Superior temporal gyrus (tissue), 1 donor: ENCODE measurements around the gene SOBP.

Experiments used
- DNase-seq: peaks from one replicate; pipeline ENCODE4 v3.0.0-alpha.2; 2016; ENCODE audit errors: extremely low spot score

SOBP gene

GRCh38 chr6:107587451-107587850 is 97.5 kb downstream of the SOBP start:
- DNase-seq: no peak

- no peak for DNase-seq
These were observed 99.3 kb downstream of the SOBP start for GRCh38 chr6:107589199-107589598.

GRCh38 chr6:107589934-107590333 is 100.0 kb downstream of the SOBP start:
- no peak for DNase-seq

DNA sequence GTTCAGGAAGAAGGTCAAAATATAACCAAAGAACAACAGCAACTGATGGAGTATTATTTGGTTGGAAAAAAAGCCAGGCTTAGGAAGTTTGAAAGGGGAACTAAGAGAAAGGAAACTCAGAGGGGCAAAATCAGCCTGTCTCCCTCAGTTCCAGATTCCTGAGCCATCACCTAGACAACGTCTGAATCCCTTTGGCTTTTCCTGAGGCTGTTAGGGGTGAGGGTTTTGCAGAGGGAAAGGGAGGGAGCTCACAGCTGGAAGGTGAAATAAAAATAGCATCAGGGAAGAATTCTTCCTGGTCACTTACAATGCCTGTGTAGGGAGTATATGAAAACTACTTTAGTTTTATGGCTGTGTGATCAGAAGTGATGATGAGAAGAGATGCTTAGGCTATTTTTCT is 100.5 kb downstream of the SOBP start:
- no peak for DNase-seq

GRCh38 chr6:107591346-107591745 is 101.4 kb downstream of the SOBP start:
- no peak for DNase-seq

DNA sequence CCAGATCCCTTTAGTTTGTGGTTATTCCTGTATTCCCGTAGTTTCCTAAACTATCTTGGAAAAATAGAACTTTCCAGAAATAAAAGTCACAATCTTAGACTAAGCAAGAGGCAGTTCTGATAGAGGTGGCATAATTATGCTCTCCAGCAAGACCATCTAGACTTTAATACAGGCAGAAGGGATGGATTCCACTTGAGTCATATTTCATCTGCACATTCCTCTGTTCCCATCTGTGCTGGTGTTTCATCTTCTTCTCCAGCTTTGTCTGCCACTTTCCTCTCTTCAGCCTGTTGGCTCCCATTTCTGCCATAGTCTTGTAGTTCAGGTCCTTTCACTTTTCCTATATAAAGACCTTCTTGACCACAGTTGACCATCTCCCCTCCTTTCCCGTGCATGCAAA is 102.9 kb downstream of the SOBP start:
- no peak for DNase-seq

DNA sequence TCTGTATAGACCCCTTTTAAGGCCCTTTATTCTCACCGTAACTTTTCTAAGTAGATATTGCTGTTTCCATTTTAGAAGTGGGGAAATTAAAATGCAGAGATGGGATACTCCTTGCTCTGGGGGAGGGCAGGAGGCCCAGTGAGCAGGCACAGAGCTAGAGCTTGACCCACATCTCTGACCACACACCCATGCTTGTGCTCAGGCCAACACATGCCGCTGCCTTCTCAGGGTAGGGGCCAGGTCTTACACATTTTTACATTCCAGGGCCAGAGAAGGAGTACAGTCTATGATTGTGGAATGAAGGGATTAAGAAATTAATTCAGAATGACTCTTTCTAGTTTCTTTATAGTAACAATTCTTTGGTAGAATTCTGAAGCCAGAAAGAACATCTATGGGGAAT is 104.8 kb downstream of the SOBP start:
- DNase-seq: no peak

DNA sequence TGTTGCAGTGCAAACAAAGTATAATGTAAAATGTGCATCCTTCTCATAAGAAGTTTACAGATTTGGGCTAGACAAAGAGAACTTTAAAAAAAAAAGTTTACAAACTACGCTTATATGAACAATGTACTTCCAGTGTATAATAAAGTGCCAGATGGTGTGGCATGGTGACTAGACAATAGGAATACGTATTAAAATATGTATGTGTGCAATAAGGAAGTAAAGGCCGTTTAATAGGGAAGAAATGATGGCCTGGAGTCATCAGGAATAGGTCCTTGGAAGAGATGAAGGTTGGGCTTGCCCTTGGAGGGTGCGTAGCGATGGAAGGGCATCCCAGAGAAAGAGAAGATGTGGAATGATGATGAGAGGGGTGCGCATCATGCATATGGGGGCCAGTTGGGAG is 108.2 kb downstream of the SOBP start:
- DNase-seq: no peak

DNA sequence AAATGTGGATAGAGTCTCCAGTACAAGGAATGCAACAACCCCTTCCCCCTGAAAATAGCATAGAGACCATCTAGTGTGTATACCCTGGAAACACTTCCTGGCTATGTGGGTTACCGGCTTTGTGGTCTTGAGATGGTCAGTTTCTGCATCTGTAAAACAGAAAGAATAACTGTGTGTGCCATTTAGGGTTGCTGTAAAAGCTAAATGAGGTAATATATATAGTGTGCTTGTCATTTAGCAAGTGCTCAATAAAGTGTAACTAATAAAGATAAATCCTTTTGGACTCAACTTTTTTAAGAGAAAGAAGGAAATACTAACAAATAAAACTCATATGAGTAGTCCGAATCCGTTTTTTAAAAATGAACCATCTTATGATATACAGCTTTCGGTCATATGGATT is 109.1 kb downstream of the SOBP start:
- DNase-seq: no peak

- no peak for DNase-seq
These were observed 110.2 kb downstream of the SOBP start for GRCh38 chr6:107600121-107600520.

DNA sequence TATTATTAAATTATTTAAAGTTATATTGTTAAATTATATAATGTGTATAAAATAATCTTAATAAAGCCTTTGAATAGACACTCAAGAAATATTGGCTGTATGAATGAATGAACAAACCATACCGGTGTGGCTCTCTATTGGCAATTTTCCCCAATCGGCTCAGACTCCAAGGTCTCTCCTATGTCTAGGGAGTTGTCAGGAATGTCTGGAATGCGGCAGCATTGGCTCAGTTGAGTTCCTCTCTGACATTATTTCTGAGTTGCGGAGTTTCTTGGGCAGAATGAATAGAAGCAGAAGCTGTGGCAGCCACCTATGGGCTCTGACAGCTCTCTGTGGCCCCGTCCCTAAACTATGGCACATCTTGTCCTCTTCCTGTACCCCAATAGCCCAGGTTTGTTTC is 111.0 kb downstream of the SOBP start:
- DNase-seq: no peak

DNA sequence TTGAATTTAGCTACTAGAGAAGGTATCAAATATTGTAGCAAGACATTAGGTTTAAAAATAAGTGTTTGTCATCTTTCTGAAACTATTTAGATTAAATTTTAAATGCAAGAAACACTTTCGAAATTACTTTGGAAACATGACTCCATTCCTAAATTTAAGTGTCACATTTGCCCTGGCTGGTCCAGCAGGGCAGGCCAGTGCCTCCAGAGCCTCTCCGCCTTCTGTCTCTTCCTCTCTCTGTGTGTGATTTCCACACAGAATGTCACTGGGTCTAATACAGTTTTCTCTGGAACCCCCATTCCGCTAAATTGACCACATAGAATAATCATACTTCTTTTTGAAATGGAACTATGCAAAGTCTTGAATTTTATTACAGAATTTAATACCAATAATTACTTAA is 111.5 kb downstream of the SOBP start:
- DNase-seq: no peak

GRCh38 chr6:107602321-107603005 is 112.5 kb downstream of the SOBP start:
- DNase-seq: peak; percentile 41

DNA sequence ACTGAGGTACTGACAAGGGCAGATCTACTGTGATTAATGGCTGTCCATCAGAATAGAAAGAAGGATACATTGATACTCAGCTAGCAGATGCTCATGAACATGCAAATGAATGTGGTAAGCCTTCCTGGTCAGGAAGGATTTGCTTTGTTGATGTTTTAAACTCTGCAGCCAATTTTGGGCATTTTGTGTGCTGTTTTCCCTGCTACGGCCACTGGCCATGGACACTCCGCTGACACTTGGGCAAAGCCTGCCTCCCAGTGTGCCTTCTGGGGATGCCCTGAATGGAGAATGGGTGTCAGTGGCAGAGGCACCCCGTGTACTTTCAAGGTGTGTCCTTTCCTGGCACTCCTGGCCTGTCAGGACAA is 113.1 kb downstream of the SOBP start:
- peak; percentile 71 for DNase-seq

GRCh38 chr6:107604549-107604948 is 114.6 kb downstream of the SOBP start:
- DNase-seq: no peak

DNA sequence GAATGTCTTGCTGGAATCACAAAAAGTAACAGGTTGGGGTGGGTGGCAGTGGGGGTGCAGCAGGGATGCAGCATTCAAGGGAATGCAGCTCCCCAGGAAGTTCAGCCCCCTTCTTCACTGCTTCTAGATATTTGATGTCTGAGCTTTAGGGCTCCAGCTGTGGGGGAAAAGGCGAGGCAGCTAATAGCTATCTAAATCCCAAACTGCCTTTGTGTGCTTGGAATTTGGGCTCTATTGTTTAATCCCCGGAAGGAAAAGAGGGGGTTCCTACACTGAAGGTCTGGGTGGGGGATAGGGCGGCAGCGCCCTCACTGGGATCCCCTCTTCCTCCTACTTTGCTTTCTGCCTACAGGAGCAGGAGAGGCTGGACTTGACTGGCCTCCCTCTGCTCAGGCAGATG is 116.5 kb downstream of the SOBP start:
- DNase-seq: no peak

- DNase-seq: no peak
These were observed 117.2 kb downstream of the SOBP start for GRCh38 chr6:107607116-107607515.

DNA sequence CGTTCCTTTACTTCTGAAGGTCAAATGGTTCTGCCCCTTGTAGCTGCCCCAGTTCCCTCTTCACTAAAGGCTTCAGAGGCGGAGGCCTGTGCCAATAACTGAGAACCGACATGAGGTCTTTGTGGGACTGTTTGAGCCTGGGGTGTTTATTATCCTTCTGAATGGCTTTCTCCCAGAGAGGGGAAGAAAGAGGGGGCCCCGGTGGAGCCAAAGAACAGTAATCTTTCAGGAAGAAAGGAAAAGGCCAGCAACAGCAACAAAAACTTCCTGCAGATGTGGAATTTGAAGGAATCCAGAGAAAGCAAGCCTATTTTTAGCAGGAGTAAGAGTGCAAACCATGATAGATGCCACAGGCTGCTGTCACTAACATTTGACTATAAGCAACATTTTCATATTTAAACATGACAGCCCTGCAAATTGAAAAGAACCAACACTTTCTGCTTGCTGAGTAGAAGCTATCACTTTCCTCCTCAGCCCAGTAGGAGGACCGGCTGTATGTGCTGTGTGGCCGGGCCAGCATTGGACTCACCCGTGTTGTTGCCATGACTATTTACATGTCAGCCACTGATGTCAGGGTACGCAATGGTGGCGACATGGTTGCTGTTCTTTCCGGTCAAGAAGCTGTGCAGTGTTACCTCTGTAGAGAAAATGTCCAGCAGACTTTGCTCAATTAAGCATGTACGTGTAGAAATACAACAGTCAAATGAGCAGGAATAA is 121.3 kb downstream of the SOBP start:
- DNase-seq: no peak

DNA sequence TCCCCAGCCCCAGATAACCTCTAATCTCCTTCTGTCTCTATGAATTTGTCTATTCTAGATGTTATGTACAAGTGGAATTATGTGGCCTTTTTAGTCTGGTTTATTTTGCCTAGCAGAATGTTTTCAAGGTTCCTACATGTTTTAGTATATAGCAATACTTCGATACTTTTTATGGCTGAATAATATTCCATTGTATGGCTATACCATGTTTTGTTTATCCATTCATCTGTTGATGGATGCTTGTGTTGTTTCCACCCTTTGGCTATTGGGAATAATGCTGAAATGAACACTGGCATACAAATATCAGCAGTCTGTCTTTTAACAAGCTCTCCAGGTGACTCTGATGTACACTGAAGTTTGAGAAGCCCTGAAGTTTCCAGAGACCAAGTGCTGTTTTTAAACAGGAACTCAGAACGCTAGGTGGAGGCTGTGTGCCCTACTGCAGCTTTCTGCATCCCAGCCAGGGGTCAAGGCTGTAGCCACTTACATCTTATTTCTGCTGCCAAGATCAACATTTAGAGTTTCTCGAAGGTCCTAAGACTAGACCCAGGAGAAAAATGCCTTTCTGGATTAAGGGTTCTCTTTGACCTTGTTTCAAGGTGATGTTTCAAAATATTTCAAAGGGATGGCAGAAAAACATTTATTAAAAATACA is 123.0 kb downstream of the SOBP start:
- no peak for DNase-seq

GRCh38 chr6:107613651-107614379 is 123.9 kb downstream of the SOBP start:
- no peak for DNase-seq

DNA sequence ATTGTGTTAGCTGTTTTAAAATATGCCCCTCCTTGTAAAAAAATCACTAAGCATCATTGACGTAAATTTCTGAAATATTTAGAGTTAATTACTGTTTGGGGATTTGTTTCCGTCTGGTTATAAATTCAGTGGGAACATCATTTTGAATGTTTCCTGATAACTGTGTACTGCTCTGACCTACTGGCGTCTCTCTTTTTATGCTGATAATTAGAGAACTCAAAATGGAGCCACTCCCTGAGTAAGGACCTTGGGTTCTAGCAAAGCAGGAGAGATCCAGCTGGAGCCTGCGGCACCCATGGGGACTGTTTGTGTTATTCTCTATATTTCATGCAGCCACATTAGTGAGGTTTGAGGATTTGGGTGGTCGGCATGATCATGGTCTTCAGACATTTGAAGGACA is 124.9 kb downstream of the SOBP start:
- no peak for DNase-seq

GRCh38 chr6:107616775-107617174 is 126.9 kb downstream of the SOBP start:
- DNase-seq: no peak
